HG03139 (cell line): ENCODE data around the gene ZNF319.

ENCODE experiments used
- ATAC-seq: cut with Tn5 transposase; IDR thresholded peaks from one replicate; pipeline ENCODE4 v1.9.1; 2021; ENCODE audit not compliant: unreplicated experiment

Gene ZNF319

DNA sequence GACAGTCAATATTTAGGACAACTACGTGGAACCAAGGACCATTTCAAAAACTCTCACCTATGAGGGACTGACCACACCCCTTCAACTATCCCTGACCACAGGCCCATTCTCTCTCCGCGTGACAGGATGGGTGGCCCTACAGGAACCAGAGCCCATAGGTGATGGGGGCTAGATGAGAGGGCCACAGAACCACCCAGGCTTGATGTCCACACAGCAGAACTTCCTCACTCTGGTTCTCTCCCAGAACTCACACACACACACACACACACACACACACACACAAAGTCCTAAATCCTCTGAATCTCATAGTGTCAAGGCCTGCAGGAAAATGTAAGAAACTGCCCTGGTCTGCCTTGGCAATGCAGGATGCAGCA, 1.5 kb downstream of the ZNF319 start:
- ATAC-seq: no peak

DNA sequence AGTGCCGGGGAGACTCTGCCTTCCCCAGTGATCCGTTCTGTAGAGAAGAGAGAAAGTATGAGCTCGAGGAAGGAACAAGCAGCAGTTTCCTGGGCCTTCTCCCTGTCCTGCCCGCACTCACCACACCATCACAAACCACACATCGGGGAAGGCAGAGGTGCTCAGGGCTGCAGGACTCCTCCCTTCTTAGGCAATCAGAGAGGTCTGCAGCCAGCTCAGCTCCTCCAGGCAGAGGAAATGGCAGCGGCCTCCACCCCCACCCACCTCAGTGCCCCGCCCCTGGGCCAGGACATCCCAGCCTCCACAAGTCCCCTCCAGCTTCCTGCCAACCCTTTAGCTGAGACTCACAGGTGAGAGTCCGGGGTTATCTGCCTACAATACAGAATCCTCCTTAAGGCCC, 2.0 kb downstream of the ZNF319 start:
- no peak for ATAC-seq

DNA sequence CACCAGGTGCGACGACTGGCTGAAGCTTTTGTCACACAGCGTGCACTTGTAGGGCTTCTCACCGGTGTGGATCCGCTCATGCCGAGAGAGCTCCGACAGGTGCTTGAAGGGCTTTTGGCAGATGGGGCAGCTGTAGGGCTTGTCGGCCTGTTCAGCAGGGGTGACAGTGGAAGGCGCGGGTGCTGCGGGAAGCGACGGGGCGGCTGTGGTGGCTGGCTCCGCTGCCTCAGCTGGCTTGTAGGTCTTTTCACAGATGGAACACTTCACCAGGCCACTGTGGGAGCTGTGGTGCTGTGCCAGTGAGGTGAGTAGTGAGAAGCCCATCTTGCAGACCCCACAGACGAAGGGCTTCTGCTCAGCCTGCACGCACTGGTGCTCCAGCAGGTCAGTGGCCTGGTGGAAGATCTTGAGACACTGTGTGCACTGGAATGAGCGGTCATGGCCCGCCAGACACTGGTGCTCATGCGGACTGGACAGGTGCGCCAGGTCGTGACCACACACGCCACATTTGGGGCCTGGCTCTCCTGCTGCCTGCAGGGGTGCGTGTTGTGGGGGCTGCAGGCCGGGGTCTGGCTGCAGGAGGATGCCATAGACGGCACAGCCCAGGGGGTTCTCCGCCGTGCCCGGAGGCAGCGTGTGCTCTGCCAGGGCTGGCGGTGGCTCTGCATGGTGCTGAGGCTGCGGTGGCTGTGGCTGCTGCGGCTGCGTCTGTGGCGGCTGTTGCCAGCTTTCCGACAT, 2.8 kb downstream of the ZNF319 start:
- ATAC-seq: no peak

- no peak for ATAC-seq
Measured at GRCh38 chr16:57997176-57997527, 3.3 kb downstream of the ZNF319 start.

DNA sequence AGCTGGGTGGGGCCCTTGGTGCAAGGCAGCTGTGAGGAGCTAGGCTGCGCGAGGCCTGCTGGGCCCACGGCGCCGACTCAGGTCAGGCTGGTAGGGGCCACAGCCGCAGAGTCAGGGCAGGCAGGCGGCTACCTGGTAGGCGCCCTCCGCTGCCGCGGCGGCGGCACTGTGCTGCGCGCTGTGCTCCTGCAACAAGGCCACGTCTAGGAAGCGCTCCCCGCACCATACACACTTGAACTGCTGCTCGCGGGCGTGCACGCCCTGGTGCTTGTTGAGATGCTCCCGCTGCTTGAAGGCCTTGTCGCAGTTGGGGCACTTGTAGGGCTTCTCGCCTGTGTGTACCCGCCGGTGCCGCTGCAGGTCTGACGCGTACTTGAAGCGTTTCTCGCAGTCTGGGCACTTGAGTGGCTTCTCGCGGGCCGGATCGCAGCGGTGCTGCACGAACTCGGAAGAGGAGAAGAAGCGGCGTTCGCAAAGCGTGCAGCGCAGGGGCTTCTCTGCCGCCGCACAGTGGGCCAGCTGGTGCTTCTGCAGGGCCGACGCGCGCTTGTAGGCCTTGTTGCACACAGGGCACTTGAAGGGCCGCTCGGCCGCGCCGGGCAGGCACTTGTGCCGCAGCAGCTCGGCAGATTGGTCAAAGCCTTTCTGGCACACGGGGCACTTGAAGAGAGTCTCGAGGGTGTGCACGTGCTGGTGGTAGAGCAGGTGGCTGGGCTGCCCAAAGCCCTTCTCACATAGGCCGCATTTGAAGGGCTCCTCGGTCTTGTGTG, 3.9 kb downstream of the ZNF319 start:
- ATAC-seq: no peak

DNA sequence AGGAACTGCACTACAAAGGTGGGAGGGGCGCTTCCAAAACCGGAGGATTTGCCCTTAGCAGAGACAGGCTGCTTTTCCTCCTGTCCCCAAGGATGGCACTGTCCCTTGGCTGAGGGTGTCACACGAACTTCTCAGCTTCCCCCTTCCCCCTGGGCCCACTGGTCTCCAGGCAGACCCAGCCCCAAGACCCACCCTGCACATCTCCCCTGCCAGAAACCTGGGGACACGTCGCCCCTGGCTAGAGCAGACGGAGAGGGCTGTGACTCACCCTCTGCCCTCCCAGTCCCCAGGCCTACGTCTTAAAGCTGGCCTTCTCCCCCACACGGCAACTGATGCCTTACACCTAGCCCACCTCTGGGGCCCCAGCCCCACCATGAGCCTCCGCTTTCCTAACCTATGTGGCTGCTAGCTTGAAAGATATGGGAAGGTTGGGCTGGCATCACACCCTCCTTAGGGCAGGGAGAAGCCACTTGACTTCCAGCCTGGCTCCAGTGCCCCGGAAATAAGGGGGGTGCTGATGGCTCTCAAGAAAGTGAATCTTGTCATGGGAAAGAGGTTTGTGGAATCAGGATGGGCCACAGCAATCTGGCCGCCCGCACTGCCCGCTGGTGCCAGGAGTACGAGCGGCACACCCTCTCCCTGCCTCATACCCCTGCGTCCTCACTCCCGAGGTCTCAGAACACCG, 4.6 kb downstream of the ZNF319 start:
- no peak for ATAC-seq

GRCh38 chr16:57994778-57995177, 5.7 kb downstream of the ZNF319 start:
- no peak for ATAC-seq

- no peak for ATAC-seq
Measured at GRCh38 chr16:57994361-57994760, 6.1 kb downstream of the ZNF319 start.

GRCh38 chr16:57993897-57994296, 6.6 kb downstream of the ZNF319 start:
- ATAC-seq: no peak

GRCh38 chr16:57993438-57993837, 7.0 kb downstream of the ZNF319 start:
- no peak for ATAC-seq

GRCh38 chr16:57992084-57992483, 8.4 kb downstream of the ZNF319 start:
- ATAC-seq: no peak

DNA sequence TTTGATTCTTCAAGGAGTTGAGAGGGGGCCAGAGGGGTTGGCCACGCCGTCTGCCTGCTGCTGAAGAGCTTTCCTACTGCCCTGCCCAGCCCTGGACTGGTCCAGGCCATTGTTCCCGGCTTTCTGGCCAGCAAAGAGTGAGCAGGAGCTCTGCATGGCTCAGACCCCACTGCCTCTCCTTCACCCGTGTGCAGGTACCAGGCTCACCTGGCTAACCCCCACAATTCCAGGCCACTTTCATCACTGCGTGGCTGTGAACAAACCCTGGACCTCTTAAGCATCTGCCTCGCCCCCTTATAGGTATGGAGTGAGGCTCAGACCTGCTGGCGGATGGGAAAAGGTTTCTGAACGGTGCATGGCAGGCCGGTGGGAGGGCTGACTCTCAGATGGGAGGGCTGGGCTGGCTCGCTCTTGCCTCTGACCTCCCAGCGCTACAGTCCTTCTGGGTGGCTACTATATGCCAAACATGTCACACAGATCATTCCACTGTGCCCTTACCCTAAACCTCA, 8.9 kb downstream of the ZNF319 start:
- ATAC-seq: no peak

DNA sequence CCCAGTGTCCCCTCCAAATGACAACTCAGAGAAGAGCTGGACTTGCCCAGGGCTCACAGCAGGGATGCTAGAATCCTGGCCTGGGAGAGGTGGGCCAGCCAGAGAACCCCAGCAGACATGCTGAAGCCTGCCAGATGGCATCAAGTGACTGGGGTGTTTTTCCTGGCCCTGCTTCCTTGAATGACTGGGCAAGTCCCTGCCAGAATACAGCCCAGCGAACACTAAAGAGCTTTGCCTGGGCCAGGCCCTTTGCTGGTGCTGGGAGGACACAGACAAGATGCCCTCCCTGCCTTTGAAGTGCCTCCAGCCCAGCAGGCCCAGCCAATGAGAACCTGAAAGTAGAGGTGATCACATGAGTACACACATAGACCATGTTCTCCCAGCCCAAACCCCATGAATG, 11.5 kb downstream of the ZNF319 start:
- no peak for ATAC-seq

GRCh38 chr16:57987441-57988177, 12.9 kb downstream of the ZNF319 start:
- no peak for ATAC-seq

DNA sequence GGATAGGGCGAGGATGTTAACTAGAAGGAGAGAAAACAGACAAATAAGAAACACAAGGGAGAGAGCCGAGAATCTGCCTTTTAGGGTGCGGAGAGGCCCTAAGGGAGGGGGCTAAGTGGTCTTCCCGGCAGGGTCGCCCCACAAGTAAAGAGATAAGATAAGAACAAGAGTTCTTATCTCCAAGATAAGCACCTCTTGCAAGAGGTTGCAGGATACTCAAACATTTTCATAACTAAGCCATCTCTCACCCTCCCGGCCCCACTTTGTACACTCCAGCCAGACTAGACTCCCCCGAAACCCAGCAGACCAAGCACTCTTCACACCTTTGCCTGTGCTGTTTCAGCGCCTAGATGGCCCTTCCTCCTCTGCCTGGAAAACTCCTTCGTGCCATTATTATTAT, 14.3 kb downstream of the ZNF319 start:
- no peak for ATAC-seq

GRCh38 chr16:57985204-57986181, 15.0 kb downstream of the ZNF319 start:
- ATAC-seq: no peak

- peak; percentile 79 for ATAC-seq
Measured at GRCh38 chr16:57984443-57985203, 15.8 kb downstream of the ZNF319 start.

DNA sequence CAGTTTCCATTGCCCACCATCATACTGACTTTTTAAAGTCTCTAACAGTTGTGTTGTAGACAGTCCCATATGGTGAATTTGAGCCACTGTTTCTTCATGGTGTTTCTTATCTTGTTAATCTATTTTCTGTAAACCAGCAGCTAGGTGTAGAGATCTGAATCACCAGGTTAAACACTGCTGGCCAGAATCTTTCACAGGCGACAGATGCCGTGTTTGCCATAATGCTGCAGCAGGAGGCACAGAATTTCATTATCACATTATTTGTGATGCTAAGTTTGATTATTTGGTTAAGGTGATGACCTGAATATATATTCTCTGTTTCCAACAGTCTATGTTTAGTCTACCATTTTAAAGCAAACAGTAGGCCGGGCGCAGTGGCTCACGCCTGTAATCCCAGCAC, 18.1 kb downstream of the ZNF319 start:
- no peak for ATAC-seq

GRCh38 chr16:57981636-57982035, 18.8 kb downstream of the ZNF319 start:
- no peak for ATAC-seq
